ENCODE results near the gene SPAG8. TPM values are rescaled to one million over a fixed set of nuclear protein-coding genes. Genes with fewer than 3 reads are reported as not detected.

Gene SPAG8
- total RNA-seq, 1 donor from 2014 or later = not detected

DNA sequence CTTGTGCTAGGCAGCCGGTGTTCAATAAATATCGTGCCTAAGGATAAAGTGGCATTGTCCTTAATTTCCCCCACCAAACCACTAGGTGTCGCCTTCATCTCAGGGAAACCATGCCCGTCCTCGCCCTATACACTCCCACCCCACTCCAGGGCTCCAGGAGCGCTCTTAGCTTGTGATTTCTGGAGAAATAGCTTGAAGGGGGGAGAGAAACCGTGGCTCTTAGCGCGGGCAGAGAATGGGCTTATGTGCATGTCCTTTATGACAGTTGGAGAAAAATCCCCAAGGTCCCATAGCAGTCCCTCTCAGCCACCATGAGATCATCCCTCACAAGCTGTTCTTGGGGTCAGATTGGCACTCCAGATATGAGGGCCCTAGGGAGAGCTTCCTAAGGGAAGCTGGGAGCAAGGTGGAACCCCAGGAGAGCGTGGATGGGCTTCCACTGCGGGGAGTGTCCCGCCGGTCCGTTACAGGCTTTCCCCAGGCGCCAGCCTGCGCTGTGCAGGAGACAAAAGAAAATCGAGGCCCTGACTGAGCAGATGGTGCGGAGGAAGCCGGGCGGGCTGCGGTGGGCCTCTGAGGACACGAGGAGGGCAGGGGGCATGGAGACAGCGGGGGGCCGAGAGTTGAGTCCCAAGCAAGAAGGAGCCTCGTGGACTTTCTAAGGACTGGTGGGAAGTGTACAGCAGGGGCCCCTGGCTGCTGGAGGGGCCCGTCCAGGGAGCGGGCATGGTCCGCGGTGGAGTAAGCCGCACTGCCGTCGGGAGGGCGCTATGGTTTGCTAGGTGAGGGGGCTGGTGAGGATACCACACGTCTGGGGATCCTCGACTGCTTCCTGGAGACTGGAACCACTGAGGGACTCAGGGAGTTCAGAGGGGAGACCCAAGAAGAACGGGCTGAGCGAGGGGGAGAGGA lies 21.4 kb downstream of the SPAG8 start:
- Histone ChIP-seq H3K27me3 (no peaks in the 10 kb centered on the region), H3K4me3 (peak overlapping the region; percentile 64 to 87), H3K36me3 (peaks cover 0 to 2% of the 10 kb centered on the region in 2 donors), H3K9me3 (no peaks in the 10 kb centered on the region), H3K4me1 (peaks cover 5 to 28% of the 10 kb centered on the region in 2 donors), H3K27ac (peak overlapping the region; percentile 81 to 87)
- TF ChIP-seq, protein P1, sequence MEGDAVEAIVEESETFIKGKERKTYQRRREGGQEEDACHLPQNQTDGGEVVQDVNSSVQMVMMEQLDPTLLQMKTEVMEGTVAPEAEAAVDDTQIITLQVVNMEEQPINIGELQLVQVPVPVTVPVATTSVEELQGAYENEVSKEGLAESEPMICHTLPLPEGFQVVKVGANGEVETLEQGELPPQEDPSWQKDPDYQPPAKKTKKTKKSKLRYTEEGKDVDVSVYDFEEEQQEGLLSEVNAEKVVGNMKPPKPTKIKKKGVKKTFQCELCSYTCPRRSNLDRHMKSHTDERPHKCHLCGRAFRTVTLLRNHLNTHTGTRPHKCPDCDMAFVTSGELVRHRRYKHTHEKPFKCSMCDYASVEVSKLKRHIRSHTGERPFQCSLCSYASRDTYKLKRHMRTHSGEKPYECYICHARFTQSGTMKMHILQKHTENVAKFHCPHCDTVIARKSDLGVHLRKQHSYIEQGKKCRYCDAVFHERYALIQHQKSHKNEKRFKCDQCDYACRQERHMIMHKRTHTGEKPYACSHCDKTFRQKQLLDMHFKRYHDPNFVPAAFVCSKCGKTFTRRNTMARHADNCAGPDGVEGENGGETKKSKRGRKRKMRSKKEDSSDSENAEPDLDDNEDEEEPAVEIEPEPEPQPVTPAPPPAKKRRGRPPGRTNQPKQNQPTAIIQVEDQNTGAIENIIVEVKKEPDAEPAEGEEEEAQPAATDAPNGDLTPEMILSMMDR (IDR thresholded peaks at IDR 0.05) = peak; percentile 76 to 90 (median 83)
- peak in 1 of 2 donors; percentile 88 for DNase-seq (ENCODE audit: low spot score in 2 of 2)
- intact Hi-C loops (cut with DNase I) = loop anchor here (1.0 to 5.0 kb wide), 4 partner anchors 37 to 157 kb away; partner anchors contain the start of genes CREB3 and TLN1

DNA sequence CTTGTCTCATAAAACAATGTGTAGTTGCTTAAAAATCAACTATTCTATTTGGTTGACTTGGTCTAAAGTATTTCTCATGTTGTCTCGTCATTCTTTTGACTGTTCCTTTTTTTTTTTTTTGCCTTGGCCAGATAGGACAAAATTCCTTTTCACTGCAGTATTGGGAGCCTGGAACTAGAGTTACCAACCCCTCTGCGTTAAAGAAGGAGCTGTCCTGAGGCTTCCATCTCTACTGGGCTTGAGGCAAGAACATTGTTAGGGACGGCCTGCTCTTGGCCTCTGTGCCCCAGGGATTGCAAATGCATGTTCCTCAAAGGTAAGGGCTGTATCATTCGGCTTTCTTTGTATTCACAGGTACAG lies 22.1 kb downstream of the SPAG8 start:
- no peak for DNase-seq (ENCODE audit: low spot score in 2 of 2)
- Histone ChIP-seq H3K4me3 (no peak overlapping the region), H3K4me1 (peaks cover 5 to 26% of the 10 kb centered on the region in 2 donors), H3K27me3 (no peaks in the 10 kb centered on the region), H3K9me3 (no peaks in the 10 kb centered on the region), H3K27ac (peak overlapping the region in 1 of 2 donors; percentile 87), H3K36me3 (peaks cover 0 to 6% of the 10 kb centered on the region in 2 donors)
- intact Hi-C loops (cut with DNase I) = loop anchor here (1.0 to 5.0 kb wide), 3 partner anchors 57 to 157 kb away; partner anchors contain the start of genes CREB3 and TLN1
- TF ChIP-seq, protein P1 (IDR thresholded peaks at IDR 0.05) = no peak

DNA sequence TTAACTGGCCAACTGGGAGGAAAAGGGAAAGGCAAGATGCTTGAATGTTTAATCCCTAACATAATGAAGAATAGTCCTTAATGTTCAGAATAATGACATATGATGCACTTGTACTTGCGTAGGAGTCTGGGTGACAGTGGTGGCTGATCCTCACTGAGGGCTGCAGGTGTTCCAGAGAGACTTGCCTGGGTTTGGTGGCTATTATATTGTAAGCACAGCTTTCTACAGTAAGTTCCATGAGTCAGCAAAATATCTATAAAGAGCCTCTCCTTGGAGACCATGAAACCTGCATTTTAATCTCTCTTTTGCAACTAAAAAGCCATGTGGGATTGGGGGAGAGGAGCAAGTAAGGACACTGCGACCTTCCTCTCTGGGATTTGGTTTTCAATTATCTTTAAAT lies 22.5 kb downstream of the SPAG8 start:
- intact Hi-C loops (cut with DNase I) = no loop called here
- TF ChIP-seq, protein P1 (IDR thresholded peaks at IDR 0.05) = no peak
- H3K27me3 ChIP-seq = no peaks in the 10 kb centered on the region
- H3K27ac ChIP-seq = no peak overlapping the region
- DNase-seq (ENCODE audit: low spot score in 2 of 2) = no peak
- no peak overlapping the region for H3K4me3 ChIP-seq
- H3K4me1 ChIP-seq = peaks cover 4 to 25% of the 10 kb centered on the region in 2 donors
- H3K9me3 ChIP-seq = no peaks in the 10 kb centered on the region
- peaks cover 0 to 6% of the 10 kb centered on the region in 2 donors for H3K36me3 ChIP-seq

DNA sequence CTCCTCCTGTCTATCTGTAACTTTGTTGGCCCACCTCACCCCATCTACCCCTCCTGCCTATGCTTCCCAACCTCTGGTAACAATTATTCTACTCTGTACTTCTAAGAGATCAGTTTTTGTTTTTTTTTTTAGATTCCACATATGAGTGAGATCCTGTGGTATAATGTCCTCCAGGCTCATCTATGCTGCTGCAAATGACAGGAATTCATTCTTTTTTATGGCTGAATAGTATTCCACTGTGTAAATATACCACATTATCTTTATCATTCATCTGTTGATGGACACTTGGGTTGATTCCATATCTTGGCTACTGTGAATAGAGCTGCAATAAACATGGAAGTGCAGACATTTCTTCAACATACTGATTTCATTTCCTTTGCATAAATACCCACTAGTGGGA lies 28.6 kb downstream of the SPAG8 start:
- intact Hi-C loops (cut with DNase I) = no loop called here
- Histone ChIP-seq H3K9me3 (no peaks in the 10 kb centered on the region), H3K4me1 (no peaks in the 10 kb centered on the region), H3K4me3 (no peak overlapping the region), H3K36me3 (peaks cover 0 to 6% of the 10 kb centered on the region in 2 donors), H3K27ac (no peak overlapping the region), H3K27me3 (no peaks in the 10 kb centered on the region)
- TF ChIP-seq, protein P1 (IDR thresholded peaks at IDR 0.05) = no peak
- no peak for DNase-seq (ENCODE audit: low spot score in 2 of 2)

DNA sequence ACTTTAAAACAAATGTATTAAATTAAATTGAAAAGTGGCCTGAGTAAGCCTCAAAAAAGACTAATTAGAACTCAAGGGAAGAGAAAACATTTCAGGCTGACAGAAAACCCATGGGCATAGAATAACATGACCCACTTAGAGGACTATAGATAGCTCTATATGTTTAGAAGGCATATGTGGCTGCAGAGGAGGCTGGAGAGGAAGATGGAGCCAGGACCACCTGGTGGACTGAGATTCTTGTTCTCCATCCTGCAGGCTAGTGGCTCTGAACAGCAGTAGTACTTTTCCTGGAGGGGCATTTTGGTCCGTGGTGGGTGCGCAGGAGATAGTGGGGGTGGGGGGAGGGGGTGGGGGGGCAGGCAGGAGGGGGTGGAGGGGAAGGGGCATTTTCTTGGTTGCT lies 31.0 kb downstream of the SPAG8 start:
- DNase-seq (ENCODE audit: low spot score in 2 of 2) = no peak
- Histone ChIP-seq H3K27me3 (no peaks in the 10 kb centered on the region), H3K4me1 (no peaks in the 10 kb centered on the region), H3K36me3 (peaks cover 0 to 6% of the 10 kb centered on the region in 2 donors), H3K4me3 (no peak overlapping the region), H3K27ac (no peak overlapping the region), H3K9me3 (no peaks in the 10 kb centered on the region)
- intact Hi-C loops (cut with DNase I) = no loop called here
- TF ChIP-seq, protein P1 (IDR thresholded peaks at IDR 0.05) = no peak

Data from ascending aorta (tissue), 2 donors.